CD14-positive monocyte (primary cell): ENCODE results near the gene TMEM47. TPM values are rescaled to one million over a fixed set of nuclear protein-coding genes. Genes with fewer than 3 reads are reported as not detected.

ENCODE experiments used
- DNase-seq, 3 donors: peaks; one replicate each; pipeline ENCODE4 v3.0.0-alpha.2; 2011 to 2022
- H2AFZ ChIP-seq: 2 replicates; pipeline ENCODE4 v1.6.0; 2012; ENCODE audit warnings: mild to moderate bottlenecking, low read depth, low read length, inconsistent platforms; ENCODE audit not compliant: insufficient read depth, poor library complexity, severe bottlenecking
- H3K27ac ChIP-seq, 2 donors: 1 replicate in 1 of 2; 2 replicates in 1 of 2; pipeline ENCODE4 v1.5.1; 2012 to 2013; ENCODE audit warnings: low read length in 2 of 2, control low read depth in 1 of 2, inconsistent platforms in 1 of 2, low read depth in 1 of 2, mild to moderate bottlenecking in 1 of 2
- H3K27me3 ChIP-seq, 2 donors: one replicate each; pipeline versions ENCODE4 v1.6.0 to v1.6.1; 2011 to 2013; ENCODE audit warnings: low read length in 2 of 2; ENCODE audit not compliant: control insufficient read depth in 2 of 2, insufficient read depth in 2 of 2
- H3K36me3 ChIP-seq, 2 donors: replicated peaks in 1 of 2; 1 replicate in 1 of 2; 2 replicates in 1 of 2; pipeline versions ENCODE4 v1.5.1 to v1.6.1; 2012 to 2013; ENCODE audit warnings: low read length in 2 of 2, control low read depth in 1 of 2, inconsistent platforms in 1 of 2, mild to moderate bottlenecking in 1 of 2; ENCODE audit not compliant: insufficient read depth in 2 of 2, control insufficient read depth in 1 of 2
- H3K4me1 ChIP-seq, 2 donors: 1 replicate in 1 of 2; 2 replicates in 1 of 2; pipeline versions ENCODE4 v1.5.1 to v1.6.1; 2012 to 2013; ENCODE audit warnings: low read length in 2 of 2, control low read depth in 1 of 2, inconsistent platforms in 1 of 2, mild to moderate bottlenecking in 1 of 2, moderate library complexity in 1 of 2; ENCODE audit not compliant: insufficient read depth in 2 of 2, control insufficient read depth in 1 of 2
- H3K4me2 ChIP-seq: replicated peaks from 2 replicates; pipeline ENCODE3; 2012; ENCODE audit warnings: low read length, moderate library complexity, mild to moderate bottlenecking; ENCODE audit not compliant: poor library complexity, severe bottlenecking; ENCODE audit errors: extremely low read depth
- H3K4me3 ChIP-seq, 3 experiments: fragments of 200-600 bp in 1 of 3; sonication (generic) in 1 of 3; replicated peaks in 1 of 3; 1 replicate in 2 of 3; 2 replicates in 1 of 3; pipeline ENCODE4 v1.5.1; 2011 to 2013; ENCODE audit warnings: low read length in 3 of 3, mild to moderate bottlenecking in 3 of 3, control low read depth in 2 of 3, low read depth in 2 of 3, inconsistent platforms in 1 of 3, moderate library complexity in 1 of 3
- H3K79me2 ChIP-seq: 2 replicates; pipeline ENCODE4 v1.6.0; 2012; ENCODE audit warnings: mild to moderate bottlenecking, control low read depth, inconsistent platforms, low read length, moderate library complexity; ENCODE audit not compliant: insufficient read depth
- H3K9ac ChIP-seq: 2 replicates; pipeline ENCODE4 v1.6.0; 2017; ENCODE audit warnings: low read length, mild to moderate bottlenecking; ENCODE audit not compliant: insufficient read depth, poor library complexity, severe bottlenecking
- H3K9me3 ChIP-seq, 2 donors: replicated peaks in 1 of 2; 1 replicate in 1 of 2; 2 replicates in 1 of 2; pipeline versions ENCODE4 v1.5.1 to v1.6.1; 2012 to 2013; ENCODE audit warnings: low read length in 2 of 2, control low read depth in 1 of 2; ENCODE audit not compliant: control insufficient read depth in 1 of 2, insufficient read depth in 1 of 2
- H4K20me1 ChIP-seq: 2 replicates; pipeline ENCODE4 v1.6.0; 2012; ENCODE audit warnings: mild to moderate bottlenecking, low read length, control low read depth, moderate library complexity; ENCODE audit not compliant: insufficient read depth
- H3K27ac Mint-ChIP-seq, 7 donors: one replicate each; pipeline ENCODE4 v1.8.0; 2020; ENCODE audit warnings: mild to moderate bottlenecking in 7 of 7, mixed read lengths in 7 of 7, moderate library complexity in 6 of 7, inconsistent platforms in 2 of 7
- H3K27me3 Mint-ChIP-seq, 3 donors: one replicate each; pipeline ENCODE4 v1.8.0; 2021 to 2022; ENCODE audit warnings: low read depth in 3 of 3, mild to moderate bottlenecking in 3 of 3, mixed read lengths in 3 of 3, moderate library complexity in 3 of 3, inconsistent platforms in 1 of 3
- H3K36me3 Mint-ChIP-seq, 2 donors: one replicate each; pipeline ENCODE4 v1.8.0; 2020; ENCODE audit warnings: mixed read lengths in 2 of 2, inconsistent platforms in 1 of 2, mild to moderate bottlenecking in 1 of 2
- H3K4me1 Mint-ChIP-seq: one replicate; pipeline ENCODE4 v1.8.0; 2020; ENCODE audit warnings: mild to moderate bottlenecking, mixed read lengths
- H3K4me3 Mint-ChIP-seq, 2 donors: one replicate each; pipeline ENCODE4 v1.8.0; 2020; ENCODE audit warnings: mild to moderate bottlenecking in 2 of 2, mixed read lengths in 2 of 2, moderate library complexity in 1 of 2
- H3K9me3 Mint-ChIP-seq, 7 donors: one replicate each; pipeline ENCODE4 v1.8.0; 2020 to 2022; ENCODE audit warnings: mixed read lengths in 7 of 7, mild to moderate bottlenecking in 6 of 7, moderate library complexity in 6 of 7, inconsistent platforms in 2 of 7
- WGBS: methylation state at CpG from one replicate; pipeline ENCODE4 v1.1.5; 2013; ENCODE audit warnings: missing lambda C conversion rate; ENCODE audit not compliant: insufficient coverage; 5-methylcytosine and 5-hydroxymethylcytosine counted together
- intact Hi-C, 2 donors: fragments of 100-400 bp; cut with micrococcal nuclease; formaldehyde crosslinking; loops; one replicate each; pipeline versions ENCODE4 v1.15.0 to v1.15.1; 2023
- polyA plus RNA-seq, 3 donors: library from polyadenylated mRNA; depleted of rRNA in 1 of 3; unstranded in 2 of 3; stranded (reverse) in 1 of 3; fragments of 300-500 nt in 2 of 3; fragments of >200 nt in 1 of 3; fragmentation: Illumina TruSeq in 2 of 3; gene quantifications; 1 replicate in 2 of 3; 2 replicates in 1 of 3; pipeline ENCODE4 v1.2.3, GENCODE V29; 2012 to 2021
- TF ChIP-seq, protein P1 (sequence below): fragments of 200-600 bp; IDR thresholded peaks from one replicate; pipeline ENCODE4 v1.8.0; 2022; ENCODE audit warnings: antibody characterized with exemption, mild to moderate bottlenecking

TMEM47 gene
- polyA plus RNA-seq, 3 donors, result not detected

DNA sequence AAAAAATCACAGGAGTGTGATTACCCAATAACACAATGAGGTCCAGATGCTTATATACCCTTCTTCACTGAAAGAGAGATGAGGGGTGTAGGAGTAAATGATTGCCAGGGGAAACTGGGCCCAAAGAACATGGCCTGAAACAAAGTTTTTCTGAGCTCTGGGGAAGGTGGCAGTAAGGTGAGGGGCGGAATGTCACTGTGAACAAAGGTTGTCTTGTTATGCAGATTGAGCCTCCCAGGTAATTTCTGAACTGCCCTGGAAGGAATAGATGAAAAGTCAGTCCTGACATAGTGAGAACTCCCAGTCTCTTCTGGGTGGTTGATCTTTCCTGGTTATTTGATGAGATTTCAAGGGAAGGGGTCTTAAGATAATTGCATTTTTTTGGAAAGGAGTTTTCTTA lies 2.5 kb upstream of the TMEM47 start:
- TF ChIP-seq, protein P1, sequence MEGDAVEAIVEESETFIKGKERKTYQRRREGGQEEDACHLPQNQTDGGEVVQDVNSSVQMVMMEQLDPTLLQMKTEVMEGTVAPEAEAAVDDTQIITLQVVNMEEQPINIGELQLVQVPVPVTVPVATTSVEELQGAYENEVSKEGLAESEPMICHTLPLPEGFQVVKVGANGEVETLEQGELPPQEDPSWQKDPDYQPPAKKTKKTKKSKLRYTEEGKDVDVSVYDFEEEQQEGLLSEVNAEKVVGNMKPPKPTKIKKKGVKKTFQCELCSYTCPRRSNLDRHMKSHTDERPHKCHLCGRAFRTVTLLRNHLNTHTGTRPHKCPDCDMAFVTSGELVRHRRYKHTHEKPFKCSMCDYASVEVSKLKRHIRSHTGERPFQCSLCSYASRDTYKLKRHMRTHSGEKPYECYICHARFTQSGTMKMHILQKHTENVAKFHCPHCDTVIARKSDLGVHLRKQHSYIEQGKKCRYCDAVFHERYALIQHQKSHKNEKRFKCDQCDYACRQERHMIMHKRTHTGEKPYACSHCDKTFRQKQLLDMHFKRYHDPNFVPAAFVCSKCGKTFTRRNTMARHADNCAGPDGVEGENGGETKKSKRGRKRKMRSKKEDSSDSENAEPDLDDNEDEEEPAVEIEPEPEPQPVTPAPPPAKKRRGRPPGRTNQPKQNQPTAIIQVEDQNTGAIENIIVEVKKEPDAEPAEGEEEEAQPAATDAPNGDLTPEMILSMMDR, result no peak
- Histone ChIP-seq H3K79me2 (no peaks in the 10 kb centered on the region), H4K20me1 (no peaks in the 10 kb centered on the region), H2AFZ (no peak overlapping the region), H3K4me3 (no peak overlapping the region), H3K9ac (no peak overlapping the region), H3K4me1 (no peaks in the 10 kb centered on the region), H3K9me3 (peaks cover 0 to 11% of the 10 kb centered on the region in 2 donors), H3K36me3 (no peaks in the 10 kb centered on the region), H3K27ac (no peak overlapping the region), H3K27me3 (peaks cover 28 to 29% of the 10 kb centered on the region in 2 donors), H3K4me2 (no peak overlapping the region)
- H3K27ac Mint-ChIP-seq, result no peak overlapping the region
- no peak for DNase-seq
- 100% methylated on average over 1 of the region's 1 CpG for WGBS
- H3K36me3 Mint-ChIP-seq, result no peaks in the 10 kb centered on the region
- peaks cover 5% of the 10 kb centered on the region for H3K4me1 Mint-ChIP-seq
- H3K9me3 Mint-ChIP-seq, result peaks cover 2 to 10% (median 8%) of the 10 kb centered on the region in 7 donors
- H3K4me3 Mint-ChIP-seq, result no peak overlapping the region
- intact Hi-C loops, result no loop called here
- peaks cover 28 to 44% (median 33%) of the 10 kb centered on the region in 3 donors for H3K27me3 Mint-ChIP-seq

GRCh38 chrX:34658326-34658725 lies 1.2 kb upstream of the TMEM47 start:
- H3K79me2 ChIP-seq, result no peaks in the 10 kb centered on the region
- DNase-seq, result no peak
- Mint-ChIP-seq H3K27me3 (peaks cover 29 to 51% (median 41%) of the 10 kb centered on the region in 3 donors), H3K4me3 (peak overlapping the region in 1 of 2 donors; percentile 76), H3K36me3 (no peaks in the 10 kb centered on the region), H3K9me3 (peaks cover 2 to 10% (median 8%) of the 10 kb centered on the region in 7 donors), H3K27ac (no peak overlapping the region), H3K4me1 (peaks cover 5% of the 10 kb centered on the region)
- H2AFZ ChIP-seq, result no peak overlapping the region
- H3K4me2 ChIP-seq, result no peak overlapping the region
- 80% methylated on average over 1 of the region's 4 CpGs for WGBS
- peaks cover 0 to 11% of the 10 kb centered on the region in 2 donors for H3K9me3 ChIP-seq
- intact Hi-C loops, result no loop called here
- H3K27me3 ChIP-seq, result peaks cover 33% of the 10 kb centered on the region in 2 donors
- TF ChIP-seq, protein P1, result no peak
- H3K27ac ChIP-seq, result no peak overlapping the region
- no peak overlapping the region for H3K9ac ChIP-seq
- H3K4me1 ChIP-seq, result no peaks in the 10 kb centered on the region
- H4K20me1 ChIP-seq, result no peaks in the 10 kb centered on the region
- H3K36me3 ChIP-seq, result no peaks in the 10 kb centered on the region
- no peak overlapping the region for H3K4me3 ChIP-seq
